HCT116 (cell line): ENCODE results near the gene MMD. TPM values are rescaled to one million over a fixed set of nuclear protein-coding genes. Genes with fewer than 3 reads are reported as not detected.

ENCODE experiments used
- ATAC-seq: fragments of 200-7000 bp; cut with Tn5 transposase; 2 replicates; pipeline ENCODE4 v1.9.1; 2020; ENCODE audit warnings: mild to moderate bottlenecking, moderate library complexity
- BruUV-seq: library from RNA; stranded (reverse); fragments of 400-500 nt; replicated peaks from 2 replicates; lab custom pipeline; 2021; lab: Mats Ljungman, UMichigan
- CTCF ChIA-PET: fragments of 300-600 bp; sonication (Branson Sonifier 250); formaldehyde crosslinking; loops from one replicate; lab custom pipeline; 2021; ENCODE audit warnings: antibody characterized with exemption; lab: Charles Lee
- POLR2A ChIA-PET: fragments of 300-600, 350-600 bp; sonication (Branson Sonifier 250); formaldehyde crosslinking; loops from one replicate; lab custom pipeline; 2021; ENCODE audit warnings: antibody characterized with exemption; lab: Charles Lee
- RAD21 ChIA-PET, 2 experiments: fragments of 300-600 bp; sonication (Branson Sonifier 250); formaldehyde crosslinking; loops; one replicate each; lab custom pipeline; 2023; ENCODE audit warnings: low total read pairs in 2 of 2; ENCODE audit not compliant: uncharacterized antibody in 2 of 2, unreplicated experiment in 2 of 2, low non-redundant PET in 1 of 2; lab: Charles Lee
- DNase-seq: peaks from one replicate; pipeline ENCODE4 v3.0.0-alpha.2; 2010; ENCODE audit warnings: low read depth, low spot score
- H2AFZ ChIP-seq: fragments of 200-600 bp; shearing (Covaris generic), sonication (generic); 2 replicates; pipeline ENCODE4 v1.6.1; 2017; ENCODE audit warnings: low read depth, mixed run types, mixed read lengths, antibody characterized with exemption, low read length; ENCODE audit not compliant: poor library complexity, severe bottlenecking
- H3K27ac ChIP-seq: 2 replicates; pipeline ENCODE4 v1.5.1; 2012; ENCODE audit warnings: low read depth, low read length
- H3K27me3 ChIP-seq: fragments of 200-600 bp; sonication (generic); 2 replicates; pipeline ENCODE4 v1.6.1; 2016; ENCODE audit warnings: mixed run types, low read length, mixed read lengths; ENCODE audit not compliant: insufficient read depth
- H3K36me3 ChIP-seq, 2 experiments: fragments of 200-500 bp in 1 of 2; fragments of 200-600 bp in 1 of 2; sonication (Bioruptor generic) in 1 of 2; sonication (generic) in 1 of 2; 2 replicates each; pipeline versions ENCODE4 v1.5.1 to v1.6.1; 2014 to 2016; ENCODE audit warnings: low read length in 2 of 2, inconsistent platforms in 1 of 2, mixed read lengths in 1 of 2, mixed run types in 1 of 2; ENCODE audit not compliant: insufficient read depth in 2 of 2, control insufficient read depth in 1 of 2
- H3K4me1 ChIP-seq, 2 experiments: fragments of 200-600 bp in 1 of 2; sonication (generic) in 1 of 2; 2 replicates each; pipeline versions ENCODE4 v1.5.1 to v1.6.1; 2012 to 2017; ENCODE audit warnings: low read length in 2 of 2, inconsistent platforms in 1 of 2, mild to moderate bottlenecking in 1 of 2, mixed read lengths in 1 of 2, mixed run types in 1 of 2, moderate library complexity in 1 of 2; ENCODE audit not compliant: insufficient read depth in 2 of 2, control insufficient read depth in 1 of 2
- H3K4me2 ChIP-seq: fragments of 200-600 bp; sonication (generic); 2 replicates; pipeline ENCODE4 v1.6.1; 2017; ENCODE audit warnings: mixed run types, low read length, mixed read lengths
- H3K4me3 ChIP-seq, 2 experiments: fragments of 200-600 bp in 1 of 2; sonication (generic) in 1 of 2; replicated peaks in 1 of 2; 2 replicates each; pipeline ENCODE4 v1.5.1; 2011 to 2016; ENCODE audit warnings: low read length in 2 of 2, control low read depth in 1 of 2, low read depth in 1 of 2, mild to moderate bottlenecking in 1 of 2, mixed read lengths in 1 of 2, mixed run types in 1 of 2
- H3K79me2 ChIP-seq: fragments of 200-600 bp; sonication (generic); 2 replicates; pipeline ENCODE4 v1.6.1; 2017; ENCODE audit warnings: mild to moderate bottlenecking, mixed run types, low read length, moderate library complexity, mixed read lengths; ENCODE audit not compliant: insufficient read depth
- H3K9ac ChIP-seq: fragments of 200-600 bp; sonication (generic); 2 replicates; pipeline ENCODE4 v1.6.1; 2016; ENCODE audit warnings: low read length, mixed read lengths
- H3K9me2 ChIP-seq: fragments of 200-600 bp; sonication (generic), shearing (Covaris generic); 2 replicates; pipeline ENCODE4 v1.6.1; 2017; ENCODE audit warnings: mixed run types, mild to moderate bottlenecking, moderate library complexity; ENCODE audit not compliant: insufficient read depth
- H3K9me3 ChIP-seq, 2 experiments: fragments of 200-500 bp in 1 of 2; fragments of 200-600 bp in 1 of 2; sonication (Bioruptor generic) in 1 of 2; sonication (generic) in 1 of 2; 2 replicates each; pipeline ENCODE4 v1.6.1; 2014 to 2017; ENCODE audit warnings: low read length in 2 of 2, mixed read lengths in 2 of 2, inconsistent platforms in 1 of 2, low read depth in 1 of 2, mild to moderate bottlenecking in 1 of 2, mixed run types in 1 of 2, moderate library complexity in 1 of 2; ENCODE audit not compliant: control insufficient read depth in 1 of 2, insufficient read depth in 1 of 2
- H4K20me1 ChIP-seq: fragments of 200-600 bp; sonication (generic), shearing (Covaris generic); 2 replicates; pipeline ENCODE4 v1.6.1; 2017; ENCODE audit warnings: mixed run types, mild to moderate bottlenecking, moderate library complexity; ENCODE audit not compliant: insufficient read depth
- CEBPB ChIP-seq: IDR thresholded peaks from 2 replicates; pipeline ENCODE4 v1.6.1; 2012; ENCODE audit warnings: low read depth
- ELF1 ChIP-seq: IDR thresholded peaks from 2 replicates; pipeline ENCODE4 v1.6.1; 2012; ENCODE audit warnings: low read depth, borderline replicate concordance
- JUND ChIP-seq: IDR thresholded peaks from 2 replicates; pipeline ENCODE4 v1.6.1; 2012
- RAD21 ChIP-seq: IDR thresholded peaks from 2 replicates; pipeline ENCODE4 v1.6.1; 2012; ENCODE audit warnings: low read depth, mild to moderate bottlenecking
- REST ChIP-seq: IDR thresholded peaks from 2 replicates; pipeline ENCODE4 v1.6.1; 2012; ENCODE audit warnings: low read depth
- SP1 ChIP-seq: IDR thresholded peaks from 2 replicates; pipeline ENCODE4 v1.6.1; 2012; ENCODE audit warnings: low read depth
- YY1 ChIP-seq: IDR thresholded peaks from 2 replicates; pipeline ENCODE4 v1.6.1; 2011; ENCODE audit warnings: low read length, low read depth, moderate library complexity, mild to moderate bottlenecking; ENCODE audit not compliant: insufficient replicate concordance; ENCODE audit errors: extremely low read depth
- ZBTB33 ChIP-seq: IDR thresholded peaks from 2 replicates; pipeline ENCODE4 v1.6.1; 2011; ENCODE audit warnings: mild to moderate bottlenecking, low read length, moderate library complexity; ENCODE audit not compliant: insufficient replicate concordance; ENCODE audit errors: extremely low read depth
- ZFX ChIP-seq: fragments of 450-650 bp; IDR thresholded peaks from 2 replicates; pipeline ENCODE4 v1.6.1; 2017
- intact Hi-C: fragments of 100-400 bp; cut with micrococcal nuclease; formaldehyde crosslinking; loops from 2 replicates; pipeline ENCODE4 v1.10.0; 2022
- total RNA-seq: library from RNA; stranded (reverse); gene quantifications from one replicate; pipeline ENCODE4 v1.2.1, GENCODE V29; 2021; ENCODE audit not compliant: unreplicated experiment

The MMD gene
- total RNA-seq, 1 experiment from 2014 or later: 21.3 TPM

- TF ChIP-seq REST: no peak
Measured at GRCh38 chr17:55451758-55452138, 30.1 kb upstream of the MMD start (continued).

- Histone ChIP-seq H3K9me2 (no peaks in the 10 kb centered on the region), H3K9me3 (no peaks in the 10 kb centered on the region), H3K36me3 (no peaks in the 10 kb centered on the region), H4K20me1 (no peaks in the 10 kb centered on the region), H2AFZ (no peak overlapping the region), H3K4me3 (no peak overlapping the region), H3K27ac (no peak overlapping the region), H3K27me3 (no peaks in the 10 kb centered on the region), H3K4me2 (no peak overlapping the region), H3K9ac (no peak overlapping the region), H3K79me2 (no peaks in the 10 kb centered on the region), H3K4me1 (peaks cover 0 to 15% of the 10 kb centered on the region in 2 experiments; a peak in 2 of 4 replicates)
- ChIA-PET CTCF (no interaction called here), POLR2A (no interaction called here), RAD21 (no interaction called here)
- no peak for TF ChIP-seq ZFX
- no peak for TF ChIP-seq ZBTB33
- TF ChIP-seq RAD21: no peak
- TF ChIP-seq REST: no peak
- TF ChIP-seq SP1: no peak
- TF ChIP-seq CEBPB: no peak
- no peak for TF ChIP-seq JUND
- no peak for TF ChIP-seq YY1
- no peak for TF ChIP-seq ELF1
- no TSS peak for BruUV-seq
- intact Hi-C loops: no loop called here
- DNase-seq (no peak), ATAC-seq (no peak)
Measured at GRCh38 chr17:55451203-55451641, 29.6 kb upstream of the MMD start.
